ENCODE data around the gene CCNL2.
"Not testable (repeated sequence)": the region's sequence is repeated elsewhere in the genome, so short reads cannot be mapped to it uniquely, and the experiment has no call there.

The CCNL2 gene

GRCh38 chr1:1415751-1416150, 16.6 kb upstream of the CCNL2 start:
- Histone ChIP-seq H3K4me1 (ENCODE audit: insufficient read depth, insufficient read length) (peaks cover 17% of the 10 kb centered on the region), H3K9me3 (ENCODE audit: insufficient read depth, low read length) (peaks cover 20% of the 10 kb centered on the region; the same call in 1 of the 2 replicates), H3K27me3 (ENCODE audit: insufficient read depth, insufficient read length) (no peaks in the 10 kb centered on the region), H3K9ac (ENCODE audit: insufficient read length, low read depth) (no peak overlapping the region), H3K36me3 (ENCODE audit: insufficient read depth, insufficient read length, low read length) (peaks cover 2% of the 10 kb centered on the region), H3K4me3 (ENCODE audit: insufficient read length, low read depth) (no peak overlapping the region)
- TF ChIP-seq SUZ12 (IDR thresholded peaks at IDR 0.05; ENCODE audit: extremely low read depth, insufficient read depth, insufficient read length) (no peak), ZNF274 (IDR thresholded peaks at IDR 0.05; ENCODE audit: low read depth, low read length) (no peak), YY1 (IDR thresholded peaks at IDR 0.05; ENCODE audit: insufficient read depth, insufficient read length) (no peak)
- no peak for DNase-seq (ENCODE audit: low read depth, low spot score)

- peaks cover 20% of the 10 kb centered on the region; the same call in 1 of the 2 replicates for H3K9me3 ChIP-seq (ENCODE audit: insufficient read depth, low read length)
- not testable (repeated sequence) for DNase-seq (ENCODE audit: low read depth, low spot score); H3K4me3 ChIP-seq (ENCODE audit: insufficient read length, low read depth); H3K9ac ChIP-seq (ENCODE audit: insufficient read length, low read depth); H3K27me3 ChIP-seq (ENCODE audit: insufficient read depth, insufficient read length); H3K4me1 ChIP-seq (ENCODE audit: insufficient read depth, insufficient read length)
- peaks cover 11% of the 10 kb centered on the region for H3K36me3 ChIP-seq (ENCODE audit: insufficient read depth, insufficient read length, low read length)
These were observed 13.3 kb upstream of the CCNL2 start for GRCh38 chr1:1412311-1412902.

- Histone ChIP-seq H3K9ac (ENCODE audit: insufficient read length, low read depth) (no peak overlapping the region), H3K4me1 (ENCODE audit: insufficient read depth, insufficient read length) (peaks cover 6% of the 10 kb centered on the region), H3K27me3 (ENCODE audit: insufficient read depth, insufficient read length) (no peaks in the 10 kb centered on the region), H3K4me3 (ENCODE audit: insufficient read length, low read depth) (no peak overlapping the region), H3K9me3 (ENCODE audit: insufficient read depth, low read length) (peaks cover 20% of the 10 kb centered on the region; the same call in 1 of the 2 replicates), H3K36me3 (ENCODE audit: insufficient read depth, insufficient read length, low read length) (peaks cover 13% of the 10 kb centered on the region)
- DNase-seq (ENCODE audit: low read depth, low spot score) = no peak
- TF ChIP-seq SUZ12 (IDR thresholded peaks at IDR 0.05; ENCODE audit: extremely low read depth, insufficient read depth, insufficient read length) (no peak), ZNF274 (IDR thresholded peaks at IDR 0.05; ENCODE audit: low read depth, low read length) (no peak), YY1 (IDR thresholded peaks at IDR 0.05; ENCODE audit: insufficient read depth, insufficient read length) (no peak)
These were observed 12.5 kb upstream of the CCNL2 start for GRCh38 chr1:1411626-1412025.

- not testable (repeated sequence) for H3K4me1 ChIP-seq (ENCODE audit: insufficient read depth, insufficient read length); H3K4me3 ChIP-seq (ENCODE audit: insufficient read length, low read depth); H3K27me3 ChIP-seq (ENCODE audit: insufficient read depth, insufficient read length); H3K9ac ChIP-seq (ENCODE audit: insufficient read length, low read depth); DNase-seq (ENCODE audit: low read depth, low spot score)
- H3K36me3 ChIP-seq (ENCODE audit: insufficient read depth, insufficient read length, low read length) = peaks cover 27% of the 10 kb centered on the region
- H3K9me3 ChIP-seq (ENCODE audit: insufficient read depth, low read length) = peaks cover 20% of the 10 kb centered on the region; the same call in 1 of the 2 replicates
These were observed 11.1 kb upstream of the CCNL2 start for GRCh38 chr1:1410238-1410637.

- no peak for TF ChIP-seq YY1 (IDR thresholded peaks at IDR 0.05; ENCODE audit: insufficient read depth, insufficient read length)
- TF ChIP-seq ZNF274 (IDR thresholded peaks at IDR 0.05; ENCODE audit: low read depth, low read length) = no peak
- TF ChIP-seq SUZ12 (IDR thresholded peaks at IDR 0.05; ENCODE audit: extremely low read depth, insufficient read depth, insufficient read length) = no peak
- no peak for DNase-seq (ENCODE audit: low read depth, low spot score)
- Histone ChIP-seq H3K9me3 (ENCODE audit: insufficient read depth, low read length) (peaks cover 15% of the 10 kb centered on the region; the same call in 1 of the 2 replicates), H3K4me3 (ENCODE audit: insufficient read length, low read depth) (peak overlapping the region; percentile 90), H3K9ac (ENCODE audit: insufficient read length, low read depth) (peak overlapping the region; percentile 97), H3K36me3 (ENCODE audit: insufficient read depth, insufficient read length, low read length) (peaks cover 42% of the 10 kb centered on the region), H3K4me1 (ENCODE audit: insufficient read depth, insufficient read length) (peaks cover 3% of the 10 kb centered on the region), H3K27me3 (ENCODE audit: insufficient read depth, insufficient read length) (no peaks in the 10 kb centered on the region)
These were observed 8.6 kb upstream of the CCNL2 start for GRCh38 chr1:1407636-1408318.

- Histone ChIP-seq H3K27me3 (ENCODE audit: insufficient read depth, insufficient read length) (no peaks in the 10 kb centered on the region), H3K4me3 (ENCODE audit: insufficient read length, low read depth) (peak within 1 kb of the TSS; percentile 90), H3K9ac (ENCODE audit: insufficient read length, low read depth) (peak within 1 kb of the TSS; percentile 97), H3K36me3 (ENCODE audit: insufficient read depth, insufficient read length, low read length) (peaks cover 49% of the 10 kb centered on the region), H3K9me3 (ENCODE audit: insufficient read depth, low read length) (peaks cover 8% of the 10 kb centered on the region; the same call in 1 of the 2 replicates), H3K4me1 (ENCODE audit: insufficient read depth, insufficient read length) (peaks cover 5% of the 10 kb centered on the region)
- DNase-seq (ENCODE audit: low read depth, low spot score) = peak; percentile 63
- TF ChIP-seq YY1 (IDR thresholded peaks at IDR 0.05; ENCODE audit: insufficient read depth, insufficient read length) (peak; percentile 88), SUZ12 (IDR thresholded peaks at IDR 0.05; ENCODE audit: extremely low read depth, insufficient read depth, insufficient read length) (no peak), ZNF274 (IDR thresholded peaks at IDR 0.05; ENCODE audit: low read depth, low read length) (no peak)
These were observed 7.9 kb upstream of the CCNL2 start, which contains the start of gene MRPL20 for GRCh38 chr1:1406821-1407635. TSS of gene MRPL20 (minus strand) at chr1:1407293. CDS start at chr1:1407217, 76 bp downstream.
